HCT116 (cell line): Measurements from ENCODE around the gene TRIP13.

Experiments used
- CBX3 ChIP-seq: IDR thresholded peaks from 2 replicates; pipeline ENCODE4 v1.6.1; 2012; ENCODE audit warnings: low read depth
- ELF1 ChIP-seq: IDR thresholded peaks from 2 replicates; pipeline ENCODE4 v1.6.1; 2012; ENCODE audit warnings: low read depth, borderline replicate concordance
- EZH2 ChIP-seq: fragments of 200-600 bp; sonication (generic); IDR thresholded peaks from 2 replicates; pipeline ENCODE4 v1.6.1; 2017; ENCODE audit warnings: antibody characterized with exemption, mixed run types
- EZH2phosphoT487 ChIP-seq: fragments of 200-600 bp; IDR thresholded peaks from 2 replicates; pipeline ENCODE4 v1.6.1; 2018; ENCODE audit warnings: antibody characterized with exemption, borderline replicate concordance
- POLR2A ChIP-seq: IDR thresholded peaks from 2 replicates; pipeline ENCODE4 v1.7.0; 2011; ENCODE audit warnings: borderline replicate concordance; ENCODE audit not compliant: insufficient read depth, insufficient read length; ENCODE audit errors: extremely low read depth
- POLR2AphosphoS5 ChIP-seq: IDR thresholded peaks from 2 replicates; pipeline ENCODE4 v1.6.1; 2011; ENCODE audit warnings: mild to moderate bottlenecking, low read depth, low read length, moderate library complexity
- RAD21 ChIP-seq: IDR thresholded peaks from 2 replicates; pipeline ENCODE4 v1.6.1; 2012; ENCODE audit warnings: low read depth, mild to moderate bottlenecking
- SIN3A ChIP-seq: IDR thresholded peaks from 2 replicates; pipeline ENCODE4 v1.6.1; 2012; ENCODE audit warnings: low read depth
- SP1 ChIP-seq: IDR thresholded peaks from 2 replicates; pipeline ENCODE4 v1.6.1; 2012; ENCODE audit warnings: low read depth
- ZNF274 ChIP-seq: fragments of 200-500 bp; sonication (Bioruptor generic); IDR thresholded peaks from 2 replicates; pipeline ENCODE4 v1.6.1; 2014; ENCODE audit warnings: mild to moderate bottlenecking, low read depth, low read length, inconsistent platforms
- TF ChIP-seq, protein P1 (sequence below), 3 experiments: fragments of 200-600 bp in 1 of 3; sonication (generic) in 1 of 3; IDR thresholded peaks in 2 of 3; conservative IDR thresholded peaks in 1 of 3; 2 replicates each; pipeline ENCODE4 v1.5.1; 2012 to 2017; ENCODE audit warnings: low read depth in 2 of 3, low read length in 2 of 3, antibody characterized with exemption in 1 of 3, borderline replicate concordance in 1 of 3, control low read depth in 1 of 3, mild to moderate bottlenecking in 1 of 3, mixed read lengths in 1 of 3, mixed run types in 1 of 3, moderate library complexity in 1 of 3; ENCODE audit not compliant: insufficient read depth in 1 of 3
- TF ChIP-seq, protein P2 (sequence below): IDR thresholded peaks from 2 replicates; pipeline ENCODE4 v1.6.1; 2012

GRCh38 chr5:887947-888637, 4.6 kb upstream of the TRIP13 start:
- no peak for TF ChIP-seq ZNF274
- TF ChIP-seq, protein P1, sequence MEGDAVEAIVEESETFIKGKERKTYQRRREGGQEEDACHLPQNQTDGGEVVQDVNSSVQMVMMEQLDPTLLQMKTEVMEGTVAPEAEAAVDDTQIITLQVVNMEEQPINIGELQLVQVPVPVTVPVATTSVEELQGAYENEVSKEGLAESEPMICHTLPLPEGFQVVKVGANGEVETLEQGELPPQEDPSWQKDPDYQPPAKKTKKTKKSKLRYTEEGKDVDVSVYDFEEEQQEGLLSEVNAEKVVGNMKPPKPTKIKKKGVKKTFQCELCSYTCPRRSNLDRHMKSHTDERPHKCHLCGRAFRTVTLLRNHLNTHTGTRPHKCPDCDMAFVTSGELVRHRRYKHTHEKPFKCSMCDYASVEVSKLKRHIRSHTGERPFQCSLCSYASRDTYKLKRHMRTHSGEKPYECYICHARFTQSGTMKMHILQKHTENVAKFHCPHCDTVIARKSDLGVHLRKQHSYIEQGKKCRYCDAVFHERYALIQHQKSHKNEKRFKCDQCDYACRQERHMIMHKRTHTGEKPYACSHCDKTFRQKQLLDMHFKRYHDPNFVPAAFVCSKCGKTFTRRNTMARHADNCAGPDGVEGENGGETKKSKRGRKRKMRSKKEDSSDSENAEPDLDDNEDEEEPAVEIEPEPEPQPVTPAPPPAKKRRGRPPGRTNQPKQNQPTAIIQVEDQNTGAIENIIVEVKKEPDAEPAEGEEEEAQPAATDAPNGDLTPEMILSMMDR (IDR thresholded peaks at IDR 0.05 in 2 of 3, conservative IDR thresholded peaks at IDR 0.05 in 1 of 3; ENCODE audit: borderline replicate concordance in 1 of 3, insufficient read depth in 1 of 3, low read depth in 2 of 3, low read length in 2 of 3), result no peak
- no peak for TF ChIP-seq POLR2A
- TF ChIP-seq SP1, result no peak
- no peak for TF ChIP-seq ELF1
- TF ChIP-seq RAD21, result no peak
- TF ChIP-seq EZH2, result no peak
- TF ChIP-seq SIN3A, result no peak
- no peak for TF ChIP-seq EZH2phosphoT487
- TF ChIP-seq CBX3, result no peak
- TF ChIP-seq, protein P2, sequence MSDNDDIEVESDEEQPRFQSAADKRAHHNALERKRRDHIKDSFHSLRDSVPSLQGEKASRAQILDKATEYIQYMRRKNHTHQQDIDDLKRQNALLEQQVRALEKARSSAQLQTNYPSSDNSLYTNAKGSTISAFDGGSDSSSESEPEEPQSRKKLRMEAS, result no peak
- no peak for TF ChIP-seq POLR2AphosphoS5
